ENCODE measurements around the gene ERFL.

Gene ERFL

DNA sequence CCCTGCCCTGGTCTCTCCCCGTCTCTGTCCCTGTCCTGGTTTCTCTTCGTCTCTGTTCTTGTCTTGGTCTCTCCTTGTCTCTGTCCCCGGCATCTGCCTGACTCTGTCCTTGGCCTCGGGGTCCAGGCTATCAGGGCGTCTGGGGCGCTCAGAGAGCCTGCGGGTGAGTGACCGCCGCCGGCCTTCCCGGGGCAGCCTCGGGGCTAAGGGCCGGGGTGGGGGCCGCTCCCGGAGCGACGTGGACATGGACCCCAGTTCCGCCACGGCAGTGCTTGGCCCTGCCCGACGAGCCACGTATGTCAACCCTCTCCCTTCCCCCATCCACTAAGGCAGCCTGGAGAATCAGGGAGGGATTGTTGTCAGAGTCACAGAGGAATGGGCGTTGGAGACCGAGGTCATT, 30.4 kb downstream of the ERFL start:
- no peak for DNase-seq (ENCODE audit: low spot score)

DNA sequence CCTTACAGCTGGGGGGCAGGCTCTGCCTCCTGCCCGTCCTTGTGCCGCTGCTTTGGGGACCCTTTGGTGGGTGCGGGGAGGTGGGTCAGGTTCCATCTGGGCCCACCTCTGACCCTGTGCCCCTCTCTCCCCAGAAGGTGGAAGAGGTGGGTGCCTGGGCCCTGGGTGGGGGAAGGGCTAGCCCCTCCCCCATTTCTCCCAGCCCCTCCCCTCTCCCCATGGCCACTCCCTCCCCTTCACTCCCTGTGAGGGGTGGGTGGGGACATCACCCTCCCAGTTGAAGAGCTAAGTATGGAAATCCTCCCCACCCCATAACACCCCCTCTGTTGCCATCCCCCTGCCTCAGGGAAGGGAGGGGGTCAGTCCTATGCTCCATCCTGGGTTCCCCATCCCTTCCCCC, 31.1 kb downstream of the ERFL start:
- peak; percentile 49 for DNase-seq (ENCODE audit: low spot score)

GRCh38 chr19:41896581-41896942, 31.7 kb downstream of the ERFL start:
- no peak for DNase-seq (ENCODE audit: low spot score)

GRCh38 chr19:41895745-41896580, 32.3 kb downstream of the ERFL start:
- peak; percentile 43 for DNase-seq (ENCODE audit: low spot score)

GRCh38 chr19:41894350-41894749, 33.9 kb downstream of the ERFL start:
- no peak for DNase-seq (ENCODE audit: low spot score)

DNA sequence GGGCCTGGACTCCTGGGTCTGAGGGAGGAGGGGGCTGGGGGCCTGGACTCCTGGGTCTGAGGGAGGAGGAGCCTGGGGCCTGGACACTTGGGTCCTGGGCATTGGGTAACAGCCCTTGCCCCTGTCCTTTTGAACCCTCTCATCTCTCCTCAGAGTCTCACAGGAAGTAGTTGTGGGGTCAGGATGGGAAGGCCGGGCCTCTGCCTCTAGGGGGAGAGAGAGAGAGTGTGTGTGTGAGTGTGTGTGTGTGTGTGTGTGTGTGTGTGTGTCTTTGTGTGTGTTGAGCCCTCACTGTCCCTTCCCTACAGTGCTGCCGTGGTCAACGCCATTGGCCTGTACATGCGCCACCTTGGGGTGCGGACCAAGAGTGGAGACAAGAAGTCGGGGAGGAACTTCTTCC, 34.4 kb downstream of the ERFL start:
- DNase-seq (ENCODE audit: low spot score): peak; percentile 56

DNA sequence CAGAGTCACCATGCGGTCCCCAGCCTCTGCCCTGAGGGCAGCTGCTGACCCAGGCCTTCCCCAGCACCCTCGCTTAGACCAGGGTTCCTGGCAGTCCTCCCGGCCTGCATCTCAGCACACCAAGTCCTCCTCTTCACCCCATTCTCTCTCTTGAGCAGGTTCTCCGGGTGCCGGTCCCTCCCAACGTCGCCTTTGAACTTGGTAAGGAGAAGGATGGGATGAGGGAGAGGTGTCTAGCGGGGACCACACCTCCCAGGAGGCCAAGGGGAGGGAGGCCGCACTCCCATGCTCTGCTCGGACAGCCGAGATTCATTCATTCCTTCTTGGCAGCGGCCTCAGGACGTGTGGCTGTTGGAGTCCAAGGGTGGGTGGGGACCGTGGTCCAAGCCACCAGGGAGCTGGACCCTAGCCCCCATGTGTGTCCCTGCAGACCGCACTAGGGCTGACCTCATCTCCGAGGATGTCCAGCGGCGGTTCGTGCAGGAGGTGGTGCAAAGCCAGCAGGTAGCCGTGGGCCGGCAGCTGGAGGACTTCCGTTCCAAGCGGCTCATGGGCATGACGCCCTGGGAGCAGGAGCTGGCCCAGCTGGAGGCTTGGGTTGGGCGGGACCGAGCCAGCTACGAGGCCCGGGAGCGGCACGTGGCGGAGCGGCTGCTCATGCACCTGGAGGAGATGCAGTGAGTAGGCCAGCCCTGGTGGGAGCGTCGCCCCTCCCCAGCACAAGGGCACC, 35.9 kb downstream of the ERFL start:
- no peak for DNase-seq (ENCODE audit: low spot score)

DNA sequence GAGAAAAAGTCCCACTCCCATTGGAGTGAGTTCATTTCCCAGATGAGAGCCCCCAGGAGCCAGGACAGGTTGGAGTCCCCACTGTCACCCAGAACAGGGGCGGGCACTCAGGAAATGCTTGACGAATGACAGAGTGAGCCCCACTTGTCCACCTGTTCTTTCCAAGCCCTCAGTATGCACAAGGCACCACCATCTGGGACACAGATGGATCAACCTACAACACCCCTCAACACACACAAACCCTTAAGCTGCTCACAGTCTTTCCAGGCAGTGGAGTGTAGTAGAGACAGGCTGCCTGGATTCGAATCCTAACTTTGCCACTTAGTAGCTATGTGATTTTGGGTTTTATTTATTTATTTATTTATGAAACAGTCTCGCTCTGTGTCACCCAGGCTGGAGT, 37.3 kb downstream of the ERFL start:
- no peak for DNase-seq (ENCODE audit: low spot score)

DNA sequence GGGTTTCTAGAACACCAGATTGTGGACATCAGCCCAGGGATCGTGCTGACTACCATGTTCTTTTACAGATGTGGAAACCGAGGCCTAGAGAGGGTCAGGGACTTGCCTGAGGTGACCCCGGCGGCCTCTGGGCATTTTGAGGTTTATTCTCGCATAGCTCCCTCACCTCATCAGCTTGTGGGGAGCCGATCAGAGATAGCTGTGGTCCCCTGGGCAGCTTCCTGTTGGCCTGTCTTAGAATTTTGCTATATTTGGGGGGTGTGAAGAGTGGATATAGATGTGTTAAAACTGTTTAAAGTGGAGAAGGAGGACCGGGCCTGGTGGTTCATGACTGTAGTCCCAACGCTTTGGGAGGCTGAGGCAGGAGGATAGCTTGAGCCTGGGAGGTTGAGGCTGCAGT, 38.4 kb downstream of the ERFL start:
- no peak for DNase-seq (ENCODE audit: low spot score)

- no peak for DNase-seq (ENCODE audit: low spot score)
Measured at GRCh38 chr19:41888926-41889325, 39.3 kb downstream of the ERFL start.

DNA sequence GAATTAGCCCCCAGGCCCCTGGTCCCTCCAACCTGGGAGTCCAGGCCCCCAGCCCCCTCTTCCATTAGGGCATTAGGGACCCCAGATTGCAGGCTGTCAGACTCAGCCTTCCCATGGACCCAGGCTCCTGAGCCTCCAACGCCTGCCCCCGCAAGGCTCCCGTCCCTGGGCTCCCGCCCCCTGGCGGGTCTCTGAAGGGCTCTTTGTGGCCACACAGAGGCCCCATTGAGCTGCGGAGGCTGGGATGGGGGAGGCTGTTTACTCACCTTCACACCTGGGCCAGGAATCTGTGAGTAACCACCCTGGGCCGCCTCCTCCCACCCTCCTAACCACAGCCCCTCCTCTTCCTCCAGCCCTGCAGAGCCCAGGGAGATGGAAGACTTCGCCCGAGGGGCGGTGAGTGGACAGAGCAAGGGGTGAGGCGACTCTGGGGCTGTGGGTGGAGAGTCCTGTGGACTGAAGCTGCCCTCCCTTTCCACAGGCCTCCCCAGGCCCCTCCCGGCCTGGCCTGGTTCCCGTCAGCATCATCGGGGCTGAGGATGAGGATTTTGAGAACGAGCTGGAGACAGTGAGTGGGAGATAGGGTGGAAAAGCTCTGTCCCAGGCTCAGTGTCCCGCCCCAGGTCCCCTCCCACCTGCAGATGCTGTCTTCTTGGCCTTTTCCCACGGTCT, 40.4 kb downstream of the ERFL start:
- peak; percentile 77 for DNase-seq (ENCODE audit: low spot score)

- DNase-seq (ENCODE audit: low spot score): no peak
Measured at GRCh38 chr19:41886761-41887710, 41.2 kb downstream of the ERFL start.

GRCh38 chr19:41883821-41884733, 44.2 kb downstream of the ERFL start:
- peak; percentile 99 for DNase-seq (ENCODE audit: low spot score)

- DNase-seq (ENCODE audit: low spot score): no peak
Measured at GRCh38 chr19:41883463-41883820, 44.8 kb downstream of the ERFL start.

DNA sequence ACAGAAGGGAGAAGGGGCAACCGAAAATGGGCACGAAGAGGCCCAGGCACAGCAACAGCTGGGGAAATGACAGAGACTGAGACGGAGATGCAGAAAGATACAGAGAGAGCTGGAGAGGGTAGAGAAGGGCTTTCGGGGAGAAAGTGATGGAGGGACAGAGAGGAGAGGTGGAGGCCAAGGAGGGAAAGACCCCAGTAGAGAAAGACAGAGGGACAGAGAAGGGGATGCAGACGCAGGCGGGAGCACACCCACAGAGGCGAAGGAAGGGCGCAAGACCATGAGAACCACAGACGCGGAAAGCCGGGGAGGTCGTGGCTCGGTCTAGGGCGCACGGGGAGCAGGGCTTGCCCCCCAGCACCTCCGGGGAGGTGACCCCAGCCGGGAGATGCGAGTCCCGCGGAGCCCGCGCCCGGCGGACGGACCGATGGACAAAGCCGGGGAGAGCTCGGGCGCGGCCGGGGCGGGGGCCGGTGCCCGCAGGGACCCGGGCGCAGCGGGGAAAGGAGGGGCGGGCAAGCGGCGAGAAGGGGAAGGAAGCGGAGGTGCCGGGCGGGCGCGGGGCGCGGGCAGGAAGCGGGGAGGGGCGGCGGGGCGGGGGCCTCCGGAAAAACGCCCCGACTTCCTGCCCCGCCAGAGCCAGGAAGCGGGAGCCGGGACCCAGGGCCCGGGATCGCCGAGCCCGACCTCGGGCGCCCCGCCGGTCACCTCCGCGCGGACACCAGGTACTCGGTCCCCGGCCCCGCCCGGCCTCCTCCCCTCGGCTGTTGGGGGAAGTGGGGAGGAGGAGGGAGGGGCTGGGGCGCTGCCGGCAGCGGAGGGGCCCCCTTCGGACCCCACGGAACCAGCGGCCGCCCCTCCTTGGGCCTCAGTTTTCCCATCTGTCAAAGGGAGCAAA, 45.4 kb downstream of the ERFL start, which contains the start of gene ARHGEF1:
Gene ARHGEF1, plus strand, starts transcription at position 617 of the 895 bp plus-strand sequence. CDS start 4,899 bp downstream, outside the sequence.
- peak; percentile 83 for DNase-seq (ENCODE audit: low spot score)

GRCh38 chr19:41880329-41880708, 47.9 kb downstream of the ERFL start:
- DNase-seq (ENCODE audit: low spot score): no peak

DNA sequence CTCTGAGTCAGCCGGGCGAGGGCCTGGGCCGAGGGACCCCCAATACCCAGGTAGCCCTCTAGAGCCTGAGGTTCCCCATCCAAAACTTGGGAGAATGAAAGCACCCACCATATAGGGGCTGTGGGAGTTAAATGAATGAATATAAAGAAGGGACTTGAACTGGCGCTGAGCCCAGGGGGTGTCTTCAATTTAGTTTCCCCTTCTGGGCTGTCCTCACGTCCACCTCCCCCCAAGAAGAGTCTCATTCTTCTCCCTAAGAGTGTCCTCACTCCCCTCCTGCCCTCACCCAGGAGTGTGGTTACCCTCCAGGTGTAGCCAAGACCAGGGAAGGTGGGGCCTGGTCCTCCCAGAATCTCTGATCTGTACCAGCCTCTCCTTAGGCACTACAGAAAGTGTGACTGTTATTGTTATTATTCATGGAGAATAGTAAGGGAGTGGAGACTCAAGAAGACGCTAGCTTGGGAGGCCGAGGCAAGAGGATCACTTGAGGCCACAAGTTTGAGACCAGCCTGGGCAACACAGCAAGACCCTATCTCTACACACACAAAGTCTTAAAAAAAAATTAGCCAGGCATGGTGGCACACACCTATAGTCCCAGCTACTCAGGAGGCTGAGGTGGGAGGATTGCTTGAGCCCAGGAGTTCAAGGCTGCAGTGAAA, 48.5 kb downstream of the ERFL start:
- no peak for DNase-seq (ENCODE audit: low spot score)

- DNase-seq (ENCODE audit: low spot score): no peak
Measured at GRCh38 chr19:41879080-41879479, 49.2 kb downstream of the ERFL start.

Measured in iPS-NIHi11 (cell line).